GM12878 (cell line): ENCODE data around the gene CBLB.

Experiments used
- EP300 ChIP-seq, 2 experiments: fragments of 150-350 bp in 1 of 2; IDR thresholded peaks; 2 replicates each; pipeline ENCODE4 v1.6.1; 2011 to 2012; ENCODE audit warnings: low read depth in 2 of 2, low read length in 2 of 2, borderline replicate concordance in 1 of 2, improper control_type of control experiment in 1 of 2, inconsistent platforms in 1 of 2; ENCODE audit not compliant: control insufficient read depth in 1 of 2
- SREBF2 ChIP-seq: IDR thresholded peaks from 2 replicates; pipeline ENCODE4 v1.6.1; 2012; ENCODE audit warnings: mild to moderate bottlenecking, low read length
- ZNF217 ChIP-seq: fragments of 450-650 bp; IDR thresholded peaks from 2 replicates; pipeline ENCODE4 v1.6.1; 2017; ENCODE audit warnings: antibody characterized with exemption, mild to moderate bottlenecking
- TF ChIP-seq, protein P1 (sequence below): fragments of 450-650 bp; formaldehyde crosslinking; IDR thresholded peaks from 2 replicates; pipeline ENCODE4 v1.4.0; 2020; ENCODE audit warnings: mild to moderate bottlenecking, moderate library complexity

DNA sequence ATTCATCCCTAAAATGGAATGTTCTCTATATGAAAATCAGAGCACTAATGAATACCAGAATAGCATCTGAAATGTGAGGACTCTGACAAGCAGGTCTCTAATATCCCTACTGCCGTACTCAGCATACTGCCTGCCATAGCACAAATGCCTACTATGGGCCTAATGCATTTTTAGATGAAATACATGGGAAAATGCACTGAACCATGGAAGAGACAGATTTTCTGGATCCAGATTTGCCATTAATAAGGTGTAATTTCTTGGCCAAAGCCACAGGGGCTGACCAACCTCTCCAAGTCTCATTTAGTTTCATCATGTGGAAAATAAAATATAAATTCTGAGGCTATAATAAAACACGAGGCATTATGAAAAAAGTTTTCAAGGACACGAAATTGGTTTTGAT is 123.8 kb downstream of the CBLB start:
- TF ChIP-seq, protein P1, sequence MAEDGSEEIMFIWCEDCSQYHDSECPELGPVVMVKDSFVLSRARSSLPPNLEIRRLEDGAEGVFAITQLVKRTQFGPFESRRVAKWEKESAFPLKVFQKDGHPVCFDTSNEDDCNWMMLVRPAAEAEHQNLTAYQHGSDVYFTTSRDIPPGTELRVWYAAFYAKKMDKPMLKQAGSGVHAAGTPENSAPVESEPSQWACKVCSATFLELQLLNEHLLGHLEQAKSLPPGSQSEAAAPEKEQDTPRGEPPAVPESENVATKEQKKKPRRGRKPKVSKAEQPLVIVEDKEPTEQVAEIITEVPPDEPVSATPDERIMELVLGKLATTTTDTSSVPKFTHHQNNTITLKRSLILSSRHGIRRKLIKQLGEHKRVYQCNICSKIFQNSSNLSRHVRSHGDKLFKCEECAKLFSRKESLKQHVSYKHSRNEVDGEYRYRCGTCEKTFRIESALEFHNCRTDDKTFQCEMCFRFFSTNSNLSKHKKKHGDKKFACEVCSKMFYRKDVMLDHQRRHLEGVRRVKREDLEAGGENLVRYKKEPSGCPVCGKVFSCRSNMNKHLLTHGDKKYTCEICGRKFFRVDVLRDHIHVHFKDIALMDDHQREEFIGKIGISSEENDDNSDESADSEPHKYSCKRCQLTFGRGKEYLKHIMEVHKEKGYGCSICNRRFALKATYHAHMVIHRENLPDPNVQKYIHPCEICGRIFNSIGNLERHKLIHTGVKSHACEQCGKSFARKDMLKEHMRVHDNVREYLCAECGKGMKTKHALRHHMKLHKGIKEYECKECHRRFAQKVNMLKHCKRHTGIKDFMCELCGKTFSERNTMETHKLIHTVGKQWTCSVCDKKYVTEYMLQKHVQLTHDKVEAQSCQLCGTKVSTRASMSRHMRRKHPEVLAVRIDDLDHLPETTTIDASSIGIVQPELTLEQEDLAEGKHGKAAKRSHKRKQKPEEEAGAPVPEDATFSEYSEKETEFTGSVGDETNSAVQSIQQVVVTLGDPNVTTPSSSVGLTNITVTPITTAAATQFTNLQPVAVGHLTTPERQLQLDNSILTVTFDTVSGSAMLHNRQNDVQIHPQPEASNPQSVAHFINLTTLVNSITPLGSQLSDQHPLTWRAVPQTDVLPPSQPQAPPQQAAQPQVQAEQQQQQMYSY (CRISPR knock-in tag): no peak
- TF ChIP-seq SREBF2 (no peak), EP300 (IDR thresholded peaks at IDR 0.05; ENCODE audit: borderline replicate concordance in 1 of 2, control insufficient read depth in 1 of 2, low read depth in 2 of 2, low read length in 2 of 2) (no peak), ZNF217 (no peak)
